ENCODE measurements around the gene MS4A4E. TPM values are rescaled to one million over a fixed set of nuclear protein-coding genes. Genes with fewer than 3 reads are reported as not detected.
"Not testable (repeated sequence)": the region's sequence is repeated elsewhere in the genome, so short reads cannot be mapped to it uniquely, and the experiment has no call there.

The MS4A4E gene
- total RNA-seq (1 to 10 TPM in 3 of 10 donors, under 1 TPM in 4, not detected in 3; 0.28 to 3.0 (median 0.82) TPM), polyA plus RNA-seq (1 to 10 TPM in 1 of 2 donors, under 1 TPM in 1; 0.26 to 1.6 TPM)
- long read RNA-seq, donor 1 = 0 reads
- long read RNA-seq, donor 2, partial matches to known transcripts = 0 of 1 reads
- long read RNA-seq, donor 2, other reads (novel, unspliced or antisense) = 1 of 1 reads
- long read RNA-seq, donor 3 = 0 reads

GRCh38 chr11:60242740-60243239 lies at the start of gene MS4A4E:
Gene MS4A4E, minus strand, starts transcription at chr11:60243137. Its CDS starts 13,082 bp downstream, at chr11:60230055.
- WGBS, 2 donors = 77 to 83% methylated on average over 5 of the region's 5 CpGs

GRCh38 chr11:60292145-60292544 lies 49.2 kb upstream of the MS4A4E start:
- H3K4me3 ChIP-seq = no peak overlapping the region
- 69 to 89% methylated on average over 2 of the region's 2 CpGs for WGBS, 2 donors
- DNase-seq = no peak
- intact Hi-C loops (cut with DNase I) = no loop called here
- peaks cover 0 to 16% (median 0%) of the 10 kb centered on the region in 9 donors for H3K36me3 ChIP-seq
- H3K4me1 ChIP-seq = no peaks in the 10 kb centered on the region
- no peak for ATAC-seq
- H3K27me3 ChIP-seq = no peaks in the 10 kb centered on the region
- H3K9me3 ChIP-seq = peaks cover 0 to 19% (median 0%) of the 10 kb centered on the region in 11 donors
- H3K27ac ChIP-seq = no peak overlapping the region
- no peak for TF ChIP-seq CTCF (IDR thresholded peaks at IDR 0.05)

More at GRCh38 chr11:60242740-60243239, at the start of gene MS4A4E:
- Histone ChIP-seq H3K36me3 (no peaks in the 10 kb centered on the region), H3K9me3 (no peaks in the 10 kb centered on the region), H3K27me3 (peaks cover 0 to 11% (median 0%) of the 10 kb centered on the region in 7 donors), H3K4me3 (peak within 1 kb of the TSS in 1 of 10 donors; percentile 7), H3K27ac (peak within 1 kb of the TSS in 1 of 10 donors; percentile 78), H3K4me1 (peaks cover 0 to 2% (median 0%) of the 10 kb centered on the region in 9 donors)
- TF ChIP-seq CTCF (IDR thresholded peaks at IDR 0.05) = no peak
- intact Hi-C loops (cut with DNase I) = loop anchor here in 1 of 10 donors (10.0 kb wide), 1 partner anchor 68 kb away; no protein-coding TSS in a partner anchor
- ATAC-seq (peak in 3 of 8 donors; percentile 41 to 52 (median 49)), DNase-seq (no peak)

- intact Hi-C loops (cut with DNase I) = no loop called here
- Histone ChIP-seq H3K36me3 (peaks cover 0 to 10% (median 0%) of the 10 kb centered on the region in 9 donors), H3K27ac (no peak overlapping the region), H3K4me1 (peaks cover 0 to 11% (median 0%) of the 10 kb centered on the region in 9 donors), H3K9me3 (peaks cover 0 to 12% (median 0%) of the 10 kb centered on the region in 11 donors), H3K27me3 (no peaks in the 10 kb centered on the region), H3K4me3 (no peak overlapping the region)
- WGBS, 2 donors = 86 to 96% methylated on average over 1 of the region's 1 CpG
- ATAC-seq = no peak
- DNase-seq = no peak
- TF ChIP-seq CTCF (IDR thresholded peaks at IDR 0.05) = no peak
Measured at GRCh38 chr11:60288531-60288930, 45.6 kb upstream of the MS4A4E start.

- WGBS, 2 donors = 61 to 68% methylated on average over 7 of the region's 7 CpGs
- H3K4me3 ChIP-seq; DNase-seq; H3K27me3 ChIP-seq; ATAC-seq; intact Hi-C loops (cut with DNase I); H3K36me3 ChIP-seq: not testable (repeated sequence)
- H3K4me1 ChIP-seq = peaks cover 0 to 12% (median 0%) of the 10 kb centered on the region in 9 donors
- peak overlapping the region in 1 of 10 donors; percentile 86 for H3K27ac ChIP-seq
- H3K9me3 ChIP-seq = peaks cover 0 to 12% (median 0%) of the 10 kb centered on the region in 11 donors
Measured at GRCh38 chr11:60285411-60286126, 42.6 kb upstream of the MS4A4E start.
